Activated CD4-positive, alpha-beta T cell treated with anti-CD3 and anti-CD28 coated beads for 48 hours (primary cell): ENCODE data around the gene MAP2K6.

Experiments used
- DNase-seq: peaks from one replicate; pipeline ENCODE4 v3.0.0-alpha.2; 2020

MAP2K6 gene

DNA sequence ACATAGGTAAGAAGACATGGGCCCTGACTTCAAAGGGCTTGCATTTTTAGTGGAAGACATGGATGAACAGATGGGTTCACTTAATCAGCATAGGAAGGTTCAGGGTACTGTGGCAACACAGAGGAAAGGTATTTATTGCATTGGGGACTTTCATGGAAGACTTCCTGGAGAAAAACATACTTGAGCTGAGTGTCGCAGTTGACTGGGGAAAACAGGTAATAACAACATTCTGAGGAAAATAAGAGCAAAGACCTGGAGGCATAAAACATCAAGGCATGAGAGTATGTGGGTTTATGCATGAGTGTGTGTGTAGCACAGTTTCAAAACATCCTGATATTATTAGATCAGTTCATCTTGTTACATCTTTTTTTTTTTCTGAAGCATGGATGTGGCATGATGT lies 82.7 kb downstream of the MAP2K6 start:
- no peak for DNase-seq

DNA sequence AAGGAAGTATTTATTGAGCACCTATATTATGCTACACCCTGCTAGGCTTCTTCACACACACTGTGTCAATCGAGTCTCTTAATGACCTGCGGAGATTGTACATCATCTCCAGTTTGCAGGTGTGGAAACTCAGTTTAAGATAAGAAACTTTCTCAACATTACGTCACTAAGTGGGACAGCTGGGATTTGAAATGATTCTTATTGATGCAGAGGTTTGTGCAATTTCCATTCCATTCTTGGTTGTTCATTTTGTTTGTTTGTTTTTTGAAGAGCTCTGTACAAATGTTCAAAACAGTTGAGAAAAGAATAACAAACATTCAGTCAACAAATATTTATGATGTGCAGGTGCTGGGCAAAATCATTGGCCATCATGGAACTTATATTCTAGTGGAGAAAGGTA lies 84.8 kb downstream of the MAP2K6 start:
- no peak for DNase-seq

DNA sequence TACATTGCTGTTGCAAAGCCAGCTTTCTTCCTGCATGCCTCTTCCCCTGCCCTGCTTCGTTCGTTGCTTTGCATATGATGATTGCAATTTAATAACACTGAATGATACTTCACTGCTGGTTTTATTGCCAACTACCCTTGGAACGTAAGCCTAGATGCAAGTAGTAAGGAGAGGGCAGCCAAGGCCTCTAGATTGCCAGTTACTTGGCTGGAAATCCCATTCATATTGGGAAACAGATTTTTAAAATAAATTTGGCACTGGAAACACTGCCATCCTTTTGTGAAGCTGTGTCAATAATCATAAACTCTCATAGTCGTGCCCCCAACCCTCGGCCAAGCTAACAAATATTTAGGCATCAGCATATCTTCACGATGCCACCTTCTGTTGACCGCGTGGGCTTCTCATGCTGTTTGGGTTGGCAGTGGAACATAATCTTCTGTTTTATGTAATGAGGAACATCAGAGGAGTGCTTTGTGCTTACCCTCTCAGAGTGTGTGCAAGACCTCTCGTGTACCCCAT lies 86.5 kb downstream of the MAP2K6 start:
- DNase-seq = no peak

DNA sequence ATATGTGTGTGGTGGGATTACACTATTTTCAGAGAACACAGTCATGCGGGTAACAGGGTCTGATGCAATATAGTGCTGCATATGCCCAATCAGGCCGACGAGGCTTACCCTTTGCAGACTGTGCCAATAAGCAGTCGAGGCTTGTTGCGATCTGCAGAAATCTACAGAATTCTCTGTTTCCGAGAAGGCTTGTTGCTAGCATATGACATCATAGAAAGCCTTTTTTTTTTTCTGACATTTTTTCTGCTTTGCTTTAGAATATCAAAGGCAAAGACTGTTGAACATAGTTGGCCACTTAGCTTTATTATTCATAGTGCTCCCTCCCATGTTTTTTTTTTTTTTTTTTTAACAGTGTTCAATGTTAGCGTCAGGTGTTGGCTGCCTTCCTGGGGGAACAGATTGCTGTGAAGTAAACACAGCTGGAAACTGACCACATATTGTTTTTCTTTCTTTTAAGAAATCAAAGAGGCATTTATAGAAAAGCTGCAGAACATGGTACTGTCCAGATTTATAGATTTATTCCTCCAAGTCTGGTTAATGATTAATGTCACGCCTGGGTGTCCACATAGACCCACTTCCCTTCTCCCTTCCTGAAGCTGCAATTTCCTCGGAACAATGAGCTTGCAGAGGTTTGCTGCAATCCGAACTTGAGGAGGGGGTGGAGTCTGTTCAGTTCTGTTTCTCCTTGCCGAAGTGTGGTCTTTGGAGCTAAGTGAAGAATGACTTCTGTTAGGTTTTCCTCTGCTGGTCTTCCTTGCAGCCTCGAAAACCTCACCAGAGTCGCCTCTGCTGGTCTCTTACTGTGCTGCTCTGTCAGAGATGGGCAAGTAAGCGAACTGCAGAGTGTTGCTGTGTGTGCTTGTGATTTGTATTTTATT lies 87.3 kb downstream of the MAP2K6 start:
- DNase-seq = peak; percentile 3

DNA sequence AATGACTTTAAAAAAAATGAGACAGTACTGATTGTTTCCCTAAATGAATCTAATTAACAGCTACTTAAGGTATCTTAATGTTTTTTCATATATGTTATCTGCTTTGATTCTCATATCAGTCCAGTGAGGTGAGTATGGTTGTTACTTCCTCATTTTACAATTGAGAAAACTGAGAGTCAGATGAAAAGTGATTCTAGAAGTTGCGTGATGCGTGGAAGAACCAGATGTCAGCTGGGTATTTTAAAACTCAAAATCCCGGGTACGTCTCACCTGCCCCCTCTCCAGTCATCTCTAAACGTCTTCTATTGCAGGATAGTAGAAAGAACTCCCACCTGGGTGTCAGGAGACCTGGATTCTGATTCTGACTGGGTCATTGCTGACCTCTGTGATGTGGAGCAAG lies 89.2 kb downstream of the MAP2K6 start:
- no peak for DNase-seq

DNA sequence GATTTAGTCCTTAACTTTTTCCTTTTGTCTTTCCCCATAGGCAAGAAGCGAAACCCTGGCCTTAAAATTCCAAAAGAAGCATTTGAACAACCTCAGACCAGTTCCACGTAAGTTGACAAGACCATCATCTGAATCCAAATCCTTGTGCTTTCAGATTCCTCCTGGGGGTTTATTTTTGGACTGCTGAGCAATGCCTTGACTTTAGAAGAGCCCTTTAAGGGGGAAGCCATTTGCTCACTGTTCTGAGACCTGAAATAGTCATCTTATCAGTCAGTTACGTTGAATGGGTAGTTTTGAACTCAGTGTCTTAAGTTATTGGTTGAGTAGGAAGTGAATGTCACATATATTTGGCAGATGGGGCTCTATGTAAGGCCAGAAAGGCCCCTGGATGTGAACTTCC lies 91.2 kb downstream of the MAP2K6 start:
- DNase-seq = no peak

DNA sequence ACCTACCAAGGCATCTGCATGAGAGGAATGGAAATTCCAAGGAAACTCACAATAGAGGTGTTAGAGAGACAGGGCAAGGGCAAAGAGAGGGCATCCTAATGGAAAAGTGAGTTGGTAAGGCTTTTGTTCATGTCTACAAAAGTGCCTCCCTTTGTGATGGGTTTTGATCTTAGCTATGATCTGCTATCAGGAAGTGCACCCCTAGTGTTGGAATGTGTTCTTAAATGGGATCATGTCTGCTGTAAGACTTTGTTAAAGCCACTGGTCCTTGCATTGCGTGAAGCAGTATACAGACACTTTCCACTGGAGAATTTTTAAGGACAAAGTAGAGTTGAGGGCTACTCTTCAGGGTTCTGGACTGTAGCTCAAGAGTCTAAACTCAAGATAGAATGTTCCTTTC lies 92.0 kb downstream of the MAP2K6 start:
- DNase-seq = no peak

DNA sequence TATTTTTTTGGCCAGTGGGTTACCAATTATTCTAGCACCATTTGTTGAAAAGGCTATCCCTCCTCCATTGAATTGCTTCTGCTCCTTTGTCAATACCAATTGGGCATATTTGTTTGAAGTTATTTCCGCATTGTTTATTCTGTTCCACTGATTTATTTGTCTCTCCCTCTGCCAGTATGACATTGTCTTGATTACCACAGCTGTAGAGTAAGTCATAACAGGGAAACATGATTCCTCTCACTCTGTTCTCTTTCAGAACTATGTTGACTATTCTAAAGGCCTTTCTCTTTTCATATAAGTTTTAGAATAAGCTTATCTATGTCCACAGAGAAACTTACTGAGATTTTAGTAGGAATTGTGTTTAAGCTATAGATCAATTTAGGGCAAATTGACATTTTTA lies 94.3 kb downstream of the MAP2K6 start:
- DNase-seq = no peak

DNA sequence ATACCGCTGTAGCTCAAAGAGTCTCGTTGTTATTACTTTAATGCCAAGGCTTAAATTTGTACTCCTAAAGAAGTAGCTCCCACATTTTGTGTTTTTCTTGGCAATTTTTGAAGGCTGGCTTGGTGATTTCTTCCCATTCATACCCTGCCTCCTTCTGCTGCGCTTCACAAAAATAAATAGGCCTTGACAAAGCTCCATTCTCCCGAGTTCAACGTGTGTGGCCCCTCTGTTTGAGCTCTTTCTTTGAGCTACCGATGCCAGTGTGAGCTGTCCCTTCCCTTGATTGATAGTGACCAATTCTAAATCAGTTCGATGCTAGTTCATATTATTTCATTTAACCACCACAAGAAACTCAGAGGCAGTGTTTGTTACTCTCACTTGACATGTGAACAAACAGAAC lies 96.8 kb downstream of the MAP2K6 start:
- DNase-seq = no peak

DNA sequence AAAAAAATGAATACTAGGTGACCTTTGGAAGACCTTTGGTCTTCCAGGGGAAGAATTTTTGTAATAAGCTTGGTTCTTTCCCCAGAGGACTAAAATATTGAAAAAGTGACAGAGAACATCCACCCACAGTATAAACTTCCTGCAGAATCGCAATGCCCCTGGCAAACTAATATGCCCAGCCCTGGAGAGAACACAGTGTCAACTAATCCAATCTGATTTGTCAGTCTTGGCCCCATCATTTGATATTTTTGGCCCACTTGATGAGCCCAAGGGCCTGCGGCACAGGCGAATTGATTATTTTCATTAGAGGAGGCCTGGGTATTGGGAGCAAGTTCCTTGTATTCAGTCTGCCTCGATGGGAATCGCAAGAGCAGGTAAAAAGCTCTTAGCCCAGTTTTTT lies 98.4 kb downstream of the MAP2K6 start:
- no peak for DNase-seq

DNA sequence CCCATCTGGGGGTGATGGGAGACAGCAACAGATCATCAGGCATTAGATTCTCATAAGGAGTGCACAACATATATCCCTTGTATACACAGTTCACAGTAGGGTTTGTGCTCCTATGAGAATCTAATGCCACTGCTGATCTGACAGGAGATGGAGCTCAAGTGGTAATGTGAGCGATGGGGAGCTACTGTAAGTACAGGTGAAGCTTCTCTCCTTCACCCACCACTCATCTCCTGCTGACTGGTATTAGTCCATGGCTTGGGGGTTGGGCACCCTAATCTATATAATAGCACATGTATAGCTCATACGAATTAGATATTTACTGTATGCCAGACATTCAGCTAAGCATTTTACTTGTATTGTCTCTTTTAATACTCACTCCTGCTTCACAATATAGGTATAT lies 101.7 kb downstream of the MAP2K6 start:
- no peak for DNase-seq

DNA sequence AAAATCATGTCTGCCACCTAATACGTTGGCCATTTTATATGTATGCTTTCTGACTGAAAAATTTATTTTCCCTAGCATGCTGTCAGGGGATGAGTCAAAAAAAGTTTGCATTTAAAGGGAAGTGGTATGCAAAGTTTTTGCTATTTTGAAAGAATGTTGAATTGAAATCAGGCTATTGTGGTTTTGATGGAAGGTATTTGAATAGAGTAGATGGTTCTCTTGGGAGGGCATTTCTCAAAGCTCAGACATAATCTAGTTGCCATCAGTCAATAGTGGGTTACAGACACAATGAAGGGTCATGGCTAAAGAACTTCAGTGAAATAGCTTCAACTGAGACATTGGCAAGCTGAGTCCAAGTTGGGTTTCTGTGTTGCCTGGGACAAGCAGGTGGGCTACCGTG lies 102.4 kb downstream of the MAP2K6 start:
- no peak for DNase-seq

DNA sequence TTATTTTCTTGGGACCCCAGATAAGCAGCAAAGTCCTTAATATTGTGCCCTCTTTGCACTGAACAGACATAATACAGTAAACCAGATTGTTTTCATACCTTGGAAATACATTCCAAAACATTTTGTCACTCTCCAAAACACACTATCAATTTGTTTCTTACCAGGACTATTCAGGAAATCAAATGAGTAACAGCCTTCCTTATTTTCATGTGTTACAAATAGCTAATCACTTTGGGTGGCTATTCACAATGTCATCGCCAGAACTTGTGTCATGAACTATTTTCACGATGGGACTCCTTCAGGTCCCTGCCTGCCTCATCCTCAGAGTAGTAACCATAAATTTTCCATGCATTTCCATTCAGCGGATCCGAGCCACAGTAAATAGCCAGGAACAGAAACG lies 104.5 kb downstream of the MAP2K6 start:
- no peak for DNase-seq

DNA sequence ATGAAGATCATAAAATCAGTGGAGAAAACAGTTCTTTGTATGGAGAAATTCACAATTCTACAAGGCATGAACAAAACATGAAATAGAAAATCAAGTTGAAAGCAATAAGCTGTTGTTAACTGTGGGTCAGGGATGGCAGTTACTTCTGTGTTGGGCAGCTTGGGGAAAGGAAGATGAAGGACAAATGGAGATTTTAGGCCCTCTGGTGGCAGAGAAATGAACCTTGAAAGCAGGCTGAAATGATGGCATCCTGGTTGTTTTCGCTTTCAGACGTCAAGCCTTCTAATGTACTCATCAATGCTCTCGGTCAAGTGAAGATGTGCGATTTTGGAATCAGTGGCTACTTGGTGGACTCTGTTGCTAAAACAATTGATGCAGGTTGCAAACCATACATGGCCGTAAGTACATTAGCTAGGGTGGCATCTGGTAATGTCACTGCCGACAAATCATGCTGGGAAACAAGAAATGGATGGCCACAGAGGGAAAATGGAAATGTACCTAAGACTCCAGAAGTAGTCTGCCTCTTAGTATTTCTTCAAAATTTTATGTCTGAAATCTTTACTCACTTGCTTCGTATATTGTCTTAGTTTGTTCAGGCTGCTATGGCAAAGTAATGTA lies 108.9 kb downstream of the MAP2K6 start:
- peak; percentile 6 for DNase-seq

DNA sequence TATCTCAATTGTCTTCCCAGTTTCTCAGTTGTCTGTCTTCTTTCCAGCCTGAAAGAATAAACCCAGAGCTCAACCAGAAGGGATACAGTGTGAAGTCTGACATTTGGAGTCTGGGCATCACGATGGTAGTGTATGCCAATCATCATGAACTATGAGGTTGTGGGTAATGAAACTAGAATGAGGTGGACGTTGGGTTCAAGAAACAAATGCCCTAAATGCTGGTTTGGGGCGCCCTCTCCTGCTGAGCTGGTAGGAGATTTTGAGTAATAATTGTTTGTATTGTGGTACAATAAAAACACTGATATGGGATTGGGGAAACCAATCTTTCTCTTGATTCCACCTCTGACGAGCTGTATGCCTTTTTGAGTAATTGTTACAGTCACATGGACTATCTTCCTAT lies 110.4 kb downstream of the MAP2K6 start:
- no peak for DNase-seq

DNA sequence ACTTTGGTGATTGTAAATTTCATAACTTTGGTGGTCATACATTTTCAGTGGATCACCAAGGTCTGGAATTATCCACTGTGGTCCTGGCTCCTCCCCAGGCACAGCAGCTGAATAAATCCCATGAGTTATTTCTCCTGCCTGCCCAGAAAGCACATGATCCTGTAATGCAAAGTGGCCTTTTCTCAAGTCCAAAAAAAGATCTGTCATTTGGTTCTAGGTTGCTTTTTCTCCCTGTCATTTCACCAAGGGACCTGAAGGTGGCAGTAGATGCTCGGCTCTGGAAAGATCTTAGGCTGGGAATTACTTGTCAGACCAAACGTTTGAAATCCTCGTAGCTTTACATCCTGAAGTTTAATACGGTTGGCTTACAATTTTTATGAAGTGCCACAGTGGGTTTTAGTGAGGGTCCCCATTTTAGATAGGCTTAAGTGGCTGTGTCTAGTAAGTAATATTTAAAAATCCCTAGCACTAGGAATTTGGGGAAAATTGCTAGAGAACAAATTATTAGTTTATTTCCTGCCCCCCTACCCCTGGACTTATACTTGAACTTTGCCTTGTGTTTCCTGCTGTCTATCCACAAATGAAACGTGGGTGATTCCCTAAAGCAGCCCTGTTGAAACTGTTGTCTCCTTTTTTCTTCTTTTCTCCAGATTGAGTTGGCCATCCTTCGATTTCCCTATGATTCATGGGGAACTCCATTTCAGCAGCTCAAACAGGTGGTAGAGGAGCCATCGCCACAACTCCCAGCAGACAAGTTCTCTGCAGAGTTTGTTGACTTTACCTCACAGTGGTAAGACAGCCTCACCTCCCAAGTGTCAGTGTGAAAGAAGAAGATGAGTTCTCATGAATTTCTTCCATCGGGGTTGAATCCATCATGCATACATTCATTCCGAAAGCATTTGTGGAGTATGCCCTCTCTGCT lies 111.7 kb downstream of the MAP2K6 start:
- DNase-seq = peak; percentile 28

DNA sequence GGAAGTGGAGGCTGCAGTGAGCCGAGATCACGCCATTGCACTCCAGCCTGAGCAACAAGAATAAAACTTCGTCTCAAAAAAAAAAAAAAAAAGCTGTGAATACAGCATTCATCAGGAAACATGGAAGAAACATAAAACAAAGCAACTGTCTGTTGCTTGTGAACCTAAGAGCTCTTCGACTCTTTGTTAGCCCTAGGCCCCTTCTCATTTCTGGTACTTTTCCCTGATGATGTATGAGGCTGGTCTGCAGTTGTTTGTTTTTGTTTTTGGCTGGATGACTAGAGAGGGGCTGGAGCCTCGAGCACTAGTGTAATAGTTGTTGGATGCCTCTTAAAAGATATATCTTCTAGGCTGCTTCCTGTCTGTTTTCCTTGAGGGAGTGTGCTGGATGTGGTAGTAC lies 113.5 kb downstream of the MAP2K6 start:
- no peak for DNase-seq

DNA sequence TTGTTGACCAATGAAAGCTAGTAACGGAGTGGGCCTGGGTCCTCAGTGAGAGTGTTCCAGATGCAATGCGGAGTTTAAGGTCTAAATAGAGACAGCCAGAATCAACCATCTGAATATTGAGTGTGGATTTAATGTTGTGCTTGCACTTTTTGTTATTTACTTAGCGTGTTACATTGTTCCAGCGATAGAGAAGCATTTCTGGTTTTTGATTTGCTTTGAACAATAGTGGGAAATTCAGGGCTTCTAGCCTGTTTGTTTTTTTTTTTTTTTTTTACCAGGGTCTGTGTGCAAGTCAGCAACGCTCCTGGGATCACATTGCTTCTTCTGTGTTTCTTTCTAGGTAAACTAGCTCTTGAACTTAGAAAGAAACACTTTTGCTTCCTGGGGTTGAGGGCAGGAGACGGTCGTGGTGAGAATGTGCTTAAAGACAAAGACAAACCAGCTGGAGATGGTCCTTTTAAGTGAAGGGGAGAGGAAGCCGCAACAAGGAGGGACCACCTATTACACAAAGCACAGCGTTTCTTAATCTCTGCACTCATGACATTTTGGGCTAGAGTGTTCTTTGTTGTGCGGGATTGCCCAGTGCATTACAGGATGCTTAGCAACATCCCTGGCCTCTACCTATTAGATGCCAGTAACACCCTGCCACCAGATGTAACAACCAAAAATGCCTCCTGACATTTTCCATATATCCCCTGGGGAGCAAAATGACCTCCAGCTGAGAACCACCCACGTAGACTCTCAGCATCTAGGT lies 119.2 kb downstream of the MAP2K6 start:
- no peak for DNase-seq

DNA sequence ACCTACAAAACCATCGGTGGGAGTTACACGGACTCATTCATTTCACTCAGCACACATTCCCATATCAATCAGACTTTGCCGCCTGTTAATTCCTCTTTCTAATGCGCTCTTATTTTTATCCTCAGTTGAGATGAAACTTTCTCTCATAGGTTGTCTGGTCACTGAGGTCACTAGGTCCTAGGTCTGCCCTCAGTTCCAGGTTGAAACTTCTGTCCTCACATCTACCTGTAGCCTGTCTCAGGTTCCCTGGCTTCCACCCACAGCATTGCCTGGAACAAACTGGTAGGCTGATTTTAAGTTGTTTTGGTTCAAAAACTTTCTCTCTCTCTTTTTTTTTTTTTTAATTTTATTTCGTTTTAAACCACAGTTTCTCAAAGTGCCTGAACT lies 119.7 kb downstream of the MAP2K6 start:
- no peak for DNase-seq

DNA sequence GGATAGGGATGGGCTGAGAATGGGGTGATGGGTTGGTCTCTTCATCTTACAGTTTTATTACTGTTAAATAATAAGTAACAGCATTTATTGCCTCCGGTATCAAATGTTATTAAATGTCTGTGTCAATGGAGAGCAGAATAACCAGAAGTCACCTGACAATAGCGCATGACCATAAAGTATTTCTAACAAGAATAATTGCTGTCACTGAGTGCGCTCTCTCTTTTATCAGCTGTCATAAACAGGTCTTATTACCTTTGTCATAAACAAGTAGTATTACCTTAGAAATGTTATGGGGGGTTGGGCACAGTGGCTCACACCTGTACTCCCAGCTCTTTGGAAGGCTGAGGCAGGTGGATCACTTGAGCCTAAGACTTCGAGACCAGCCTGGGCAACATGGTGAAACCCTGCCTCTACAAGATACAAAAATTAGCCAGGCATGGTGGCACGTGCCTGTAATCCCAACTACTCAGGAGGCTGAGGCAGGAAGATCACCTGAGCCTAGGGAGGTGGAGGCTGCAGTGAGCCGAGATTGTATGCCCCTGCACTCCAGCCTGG lies 120.6 kb downstream of the MAP2K6 start:
- DNase-seq = no peak

DNA sequence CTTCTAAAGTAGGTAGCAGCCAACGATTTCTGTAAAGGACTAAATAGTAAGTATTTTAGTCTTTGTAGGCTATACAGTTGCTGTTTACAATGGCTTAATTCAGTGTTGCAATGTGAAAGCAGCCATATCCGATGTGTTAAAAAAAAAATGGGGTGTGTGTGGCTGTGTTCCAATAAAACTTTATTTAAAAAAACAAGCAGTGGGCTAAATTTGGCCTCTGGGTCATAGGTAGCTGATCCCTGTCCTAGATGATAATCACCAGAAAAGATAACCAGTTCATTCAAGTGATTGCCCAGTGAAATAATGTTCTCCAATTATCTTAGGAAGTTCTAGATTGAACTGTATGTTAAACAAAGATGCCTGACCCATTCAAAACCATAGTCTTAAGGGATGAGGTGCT lies 124.3 kb downstream of the MAP2K6 start:
- no peak for DNase-seq

DNA sequence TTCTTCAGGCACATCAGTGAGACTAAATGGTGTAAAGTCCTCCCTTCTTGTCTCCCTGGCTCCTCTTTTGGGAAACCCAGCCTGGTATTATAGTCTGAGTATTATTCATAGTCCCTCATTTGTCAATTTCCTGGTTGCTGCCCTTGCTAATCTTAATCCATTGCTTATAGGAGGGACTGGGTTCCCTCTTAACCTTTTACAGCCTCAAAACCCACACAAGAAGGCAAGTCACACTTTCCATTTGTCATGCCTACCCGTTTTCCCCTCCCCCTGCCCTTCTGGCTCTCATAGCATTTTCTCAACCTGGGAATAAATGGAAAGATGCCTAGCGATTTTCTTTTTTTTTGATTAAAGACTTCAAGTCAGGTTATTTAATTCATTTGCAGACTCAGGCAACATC lies 124.8 kb downstream of the MAP2K6 start:
- peak; percentile 22 for DNase-seq
